ENCODE results near the gene PREX1. TPM values are rescaled to one million over a fixed set of nuclear protein-coding genes. Genes with fewer than 3 reads are reported as not detected.
A peak's percentile ranks its signal among the peaks of the same experiment; 100 is the strongest.

Gene PREX1
- total RNA-seq, 1 donor from 2014 or later, result 20.8 TPM

DNA sequence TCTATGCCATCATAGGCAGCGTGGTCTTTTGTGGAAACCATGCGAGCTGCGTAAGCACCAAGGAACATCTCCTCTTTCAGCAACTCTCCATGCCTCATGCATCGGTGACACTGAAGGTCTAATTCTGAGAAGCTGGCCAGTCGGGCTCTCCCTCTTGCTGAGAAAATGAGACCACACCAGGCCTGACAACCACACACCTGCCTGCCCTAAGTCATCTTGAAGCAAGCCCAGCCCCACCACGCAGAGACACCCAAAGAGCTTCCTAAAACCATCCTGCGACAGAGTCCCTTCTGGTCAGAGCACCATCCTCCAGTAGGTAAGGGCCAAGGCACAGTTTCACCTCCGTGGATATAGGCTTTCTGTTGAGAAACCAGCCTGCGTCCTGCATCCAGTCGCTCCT, 26.6 kb downstream of the PREX1 start:
- H3K36me3 Mint-ChIP-seq, result no peaks in the 10 kb centered on the region
- H3K4me3 Mint-ChIP-seq, result no peak overlapping the region

DNA sequence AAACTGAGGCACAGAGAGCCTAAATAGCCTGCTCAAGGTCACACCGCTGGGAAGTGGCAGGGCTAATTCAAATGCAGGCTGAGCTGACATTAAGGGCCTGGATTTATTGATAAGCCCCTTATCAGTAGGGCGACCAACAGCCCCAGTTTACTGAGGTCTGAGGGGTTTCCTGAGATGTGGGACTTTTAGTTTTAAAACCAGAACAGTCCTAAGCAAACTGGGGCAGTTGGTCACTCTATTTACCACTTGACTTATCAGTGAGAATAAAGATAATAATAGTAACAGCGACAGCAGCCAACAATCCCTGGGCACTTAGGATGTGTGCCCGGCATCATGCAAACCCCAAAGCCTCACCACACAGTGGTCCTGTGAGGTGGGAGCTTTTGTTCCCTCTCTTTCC, 27.6 kb downstream of the PREX1 start:
- H3K27me3 Mint-ChIP-seq, result peaks cover 20% of the 10 kb centered on the region
- H3K9me3 Mint-ChIP-seq, result no peaks in the 10 kb centered on the region
- H3K4me3 Mint-ChIP-seq, result no peak overlapping the region
- DNase-seq (ENCODE audit: extremely low spot score, unreplicated experiment), result no peak
- peaks cover 22% of the 10 kb centered on the region for H3K4me1 Mint-ChIP-seq (ENCODE audit: unreplicated experiment)
- no peak overlapping the region for H3K27ac Mint-ChIP-seq
- no peak for TF ChIP-seq CTCF (conservative IDR thresholded peaks at IDR 0.05)
- H3K36me3 Mint-ChIP-seq, result no peaks in the 10 kb centered on the region

More for the DNA sequence above, 26.6 kb downstream of the PREX1 start:
- TF ChIP-seq CTCF (conservative IDR thresholded peaks at IDR 0.05), result no peak
- Mint-ChIP-seq H3K9me3 (no peaks in the 10 kb centered on the region), H3K4me1 (ENCODE audit: unreplicated experiment) (peaks cover 15% of the 10 kb centered on the region), H3K27ac (no peak overlapping the region), H3K27me3 (peaks cover 20% of the 10 kb centered on the region)
- no peak for DNase-seq (ENCODE audit: extremely low spot score, unreplicated experiment)

DNA sequence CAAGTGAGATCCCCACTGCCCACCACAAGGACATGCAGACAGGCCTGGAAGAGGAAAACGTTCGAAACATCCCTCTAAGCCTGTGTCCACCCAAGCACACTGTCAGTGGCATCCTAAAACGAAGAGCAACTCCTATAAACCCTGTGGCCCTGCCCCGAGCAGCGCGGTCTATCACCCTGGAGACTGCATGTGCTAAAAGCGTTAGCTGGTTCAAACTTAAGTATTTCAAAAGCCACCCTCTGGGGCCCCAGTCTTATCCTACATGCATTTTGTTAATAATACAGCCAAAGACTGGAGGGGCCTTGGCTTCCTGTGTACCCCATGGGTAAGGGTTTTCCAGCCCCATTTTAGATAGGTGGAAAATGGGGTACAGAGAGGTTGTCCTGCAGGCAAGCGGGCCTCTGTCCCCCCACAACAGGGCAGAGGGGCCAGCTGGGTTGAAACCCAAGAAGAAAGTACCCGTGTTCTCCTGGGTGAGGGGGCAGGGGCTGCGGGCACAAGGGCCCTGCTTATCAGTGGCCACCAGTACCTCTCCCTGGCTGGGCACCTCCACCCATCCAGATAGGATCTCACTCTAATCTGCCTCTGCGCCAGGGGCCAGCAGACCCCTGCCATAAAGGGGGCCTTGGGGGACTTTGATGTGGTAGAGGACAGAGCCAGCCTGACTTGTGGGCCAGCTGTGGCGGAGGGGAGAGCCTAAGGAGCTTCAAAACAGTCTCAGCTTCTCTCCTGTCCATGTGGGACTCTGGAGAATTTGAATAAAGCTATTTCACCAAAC, 28.3 kb downstream of the PREX1 start:
- H3K4me1 Mint-ChIP-seq (ENCODE audit: unreplicated experiment), result peaks cover 27% of the 10 kb centered on the region
- no peak for TF ChIP-seq CTCF (conservative IDR thresholded peaks at IDR 0.05)
- H3K4me3 Mint-ChIP-seq, result no peak overlapping the region
- no peaks in the 10 kb centered on the region for H3K9me3 Mint-ChIP-seq
- H3K27ac Mint-ChIP-seq, result no peak overlapping the region
- no peaks in the 10 kb centered on the region for H3K36me3 Mint-ChIP-seq
- peaks cover 17% of the 10 kb centered on the region for H3K27me3 Mint-ChIP-seq
- no peak for DNase-seq (ENCODE audit: extremely low spot score, unreplicated experiment)

- no peak overlapping the region for H3K27ac Mint-ChIP-seq
- peak overlapping the region; percentile 10 for H3K4me3 Mint-ChIP-seq
- H3K4me1 Mint-ChIP-seq (ENCODE audit: unreplicated experiment), result peaks cover 37% of the 10 kb centered on the region
- no peak for DNase-seq (ENCODE audit: extremely low spot score, unreplicated experiment)
- peaks cover 27% of the 10 kb centered on the region for H3K27me3 Mint-ChIP-seq
- TF ChIP-seq CTCF (conservative IDR thresholded peaks at IDR 0.05), result no peak
- no peaks in the 10 kb centered on the region for H3K9me3 Mint-ChIP-seq
- H3K36me3 Mint-ChIP-seq, result no peaks in the 10 kb centered on the region
These were observed 29.7 kb downstream of the PREX1 start for GRCh38 chr20:48797850-48798747.

GRCh38 chr20:48797275-48797825, 30.4 kb downstream of the PREX1 start:
- Mint-ChIP-seq H3K36me3 (no peaks in the 10 kb centered on the region), H3K27ac (no peak overlapping the region), H3K4me3 (peak overlapping the region; percentile 10), H3K9me3 (no peaks in the 10 kb centered on the region), H3K4me1 (ENCODE audit: unreplicated experiment) (peaks cover 37% of the 10 kb centered on the region), H3K27me3 (peaks cover 27% of the 10 kb centered on the region)
- DNase-seq (ENCODE audit: extremely low spot score, unreplicated experiment), result no peak
- no peak for TF ChIP-seq CTCF (conservative IDR thresholded peaks at IDR 0.05)

Data from type B pancreatic cell (in vitro differentiated cells).